Measurements from ENCODE around the gene DPM3. TPM values are rescaled to one million over a fixed set of nuclear protein-coding genes. Genes with fewer than 3 reads are reported as not detected.
A peak's percentile ranks its signal among the peaks of the same experiment; 100 is the strongest.

DPM3 gene
- total and polyA plus RNA-seq, 2 of the 13 experiments (the other 11 are each of a cell fraction or from before 2014, with no cell fraction given): 23.2 to 53.4 TPM

DNA sequence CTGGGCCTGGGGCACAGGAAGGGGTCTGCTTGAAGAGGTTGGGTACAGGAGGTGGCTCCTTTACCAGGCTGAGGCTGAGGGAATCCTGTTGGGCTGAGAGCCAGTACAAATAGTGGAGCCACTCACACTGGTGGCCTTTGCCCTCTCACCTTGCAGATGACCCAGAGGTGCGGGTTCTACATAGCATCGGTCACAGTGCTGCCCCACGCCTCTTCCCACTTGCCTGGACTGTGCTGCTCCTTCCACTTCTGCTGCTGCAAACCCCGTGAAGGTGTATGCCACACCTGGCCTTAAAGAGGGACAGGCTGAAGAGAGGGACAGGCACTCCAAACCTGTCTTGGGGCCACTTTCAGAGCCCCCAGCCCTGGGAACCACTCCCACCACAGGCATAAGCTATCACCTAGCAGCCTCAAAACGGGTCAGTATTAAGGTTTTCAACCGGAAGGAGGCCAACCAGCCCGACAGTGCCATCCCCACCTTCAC, 6.5 kb downstream of the DPM3 start (continued):
- TF ChIP-seq, protein P1, sequence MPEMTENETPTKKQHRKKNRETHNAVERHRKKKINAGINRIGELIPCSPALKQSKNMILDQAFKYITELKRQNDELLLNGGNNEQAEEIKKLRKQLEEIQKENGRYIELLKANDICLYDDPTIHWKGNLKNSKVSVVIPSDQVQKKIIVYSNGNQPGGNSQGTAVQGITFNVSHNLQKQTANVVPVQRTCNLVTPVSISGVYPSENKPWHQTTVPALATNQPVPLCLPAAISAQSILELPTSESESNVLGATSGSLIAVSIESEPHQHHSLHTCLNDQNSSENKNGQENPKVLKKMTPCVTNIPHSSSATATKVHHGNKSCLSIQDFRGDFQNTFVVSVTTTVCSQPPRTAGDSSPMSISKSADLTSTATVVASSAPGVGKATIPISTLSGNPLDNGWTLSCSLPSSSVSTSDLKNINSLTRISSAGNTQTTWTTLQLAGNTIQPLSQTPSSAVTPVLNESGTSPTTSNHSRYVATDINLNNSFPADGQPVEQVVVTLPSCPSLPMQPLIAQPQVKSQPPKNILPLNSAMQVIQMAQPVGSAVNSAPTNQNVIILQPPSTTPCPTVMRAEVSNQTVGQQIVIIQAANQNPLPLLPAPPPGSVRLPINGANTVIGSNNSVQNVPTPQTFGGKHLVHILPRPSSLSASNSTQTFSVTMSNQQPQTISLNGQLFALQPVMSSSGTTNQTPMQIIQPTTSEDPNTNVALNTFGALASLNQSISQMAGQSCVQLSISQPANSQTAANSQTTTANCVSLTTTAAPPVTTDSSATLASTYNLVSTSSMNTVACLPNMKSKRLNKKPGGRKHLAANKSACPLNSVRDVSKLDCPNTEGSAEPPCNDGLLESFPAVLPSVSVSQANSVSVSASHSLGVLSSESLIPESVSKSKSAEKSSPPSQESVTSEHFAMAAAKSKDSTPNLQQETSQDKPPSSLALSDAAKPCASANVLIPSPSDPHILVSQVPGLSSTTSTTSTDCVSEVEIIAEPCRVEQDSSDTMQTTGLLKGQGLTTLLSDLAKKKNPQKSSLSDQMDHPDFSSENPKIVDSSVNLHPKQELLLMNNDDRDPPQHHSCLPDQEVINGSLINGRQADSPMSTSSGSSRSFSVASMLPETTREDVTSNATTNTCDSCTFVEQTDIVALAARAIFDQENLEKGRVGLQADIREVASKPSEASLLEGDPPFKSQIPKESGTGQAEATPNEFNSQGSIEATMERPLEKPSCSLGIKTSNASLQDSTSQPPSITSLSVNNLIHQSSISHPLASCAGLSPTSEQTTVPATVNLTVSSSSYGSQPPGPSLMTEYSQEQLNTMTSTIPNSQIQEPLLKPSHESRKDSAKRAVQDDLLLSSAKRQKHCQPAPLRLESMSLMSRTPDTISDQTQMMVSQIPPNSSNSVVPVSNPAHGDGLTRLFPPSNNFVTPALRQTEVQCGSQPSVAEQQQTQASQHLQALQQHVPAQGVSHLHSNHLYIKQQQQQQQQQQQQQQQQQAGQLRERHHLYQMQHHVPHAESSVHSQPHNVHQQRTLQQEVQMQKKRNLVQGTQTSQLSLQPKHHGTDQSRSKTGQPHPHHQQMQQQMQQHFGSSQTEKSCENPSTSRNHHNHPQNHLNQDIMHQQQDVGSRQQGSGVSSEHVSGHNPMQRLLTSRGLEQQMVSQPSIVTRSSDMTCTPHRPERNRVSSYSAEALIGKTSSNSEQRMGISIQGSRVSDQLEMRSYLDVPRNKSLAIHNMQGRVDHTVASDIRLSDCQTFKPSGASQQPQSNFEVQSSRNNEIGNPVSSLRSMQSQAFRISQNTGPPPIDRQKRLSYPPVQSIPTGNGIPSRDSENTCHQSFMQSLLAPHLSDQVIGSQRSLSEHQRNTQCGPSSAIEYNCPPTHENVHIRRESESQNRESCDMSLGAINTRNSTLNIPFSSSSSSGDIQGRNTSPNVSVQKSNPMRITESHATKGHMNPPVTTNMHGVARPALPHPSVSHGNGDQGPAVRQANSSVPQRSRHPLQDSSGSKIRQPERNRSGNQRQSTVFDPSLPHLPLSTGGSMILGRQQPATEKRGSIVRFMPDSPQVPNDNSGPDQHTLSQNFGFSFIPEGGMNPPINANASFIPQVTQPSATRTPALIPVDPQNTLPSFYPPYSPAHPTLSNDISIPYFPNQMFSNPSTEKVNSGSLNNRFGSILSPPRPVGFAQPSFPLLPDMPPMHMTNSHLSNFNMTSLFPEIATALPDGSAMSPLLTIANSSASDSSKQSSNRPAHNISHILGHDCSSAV (CRISPR knock-in tag; IDR thresholded peaks at IDR 0.05; ENCODE audit: borderline replicate concordance): no peak
- TF ChIP-seq ZC3H13 (CRISPR knock-in tag; IDR thresholded peaks at IDR 0.05) (no peak; the same call in 1 of the 2 replicates), FOXK2 (IDR thresholded peaks at IDR 0.05) (no peak), ZNF367 (CRISPR knock-in tag; IDR thresholded peaks at IDR 0.05; ENCODE audit: borderline replicate concordance) (no peak), ZNF597 (CRISPR knock-in tag; IDR thresholded peaks at IDR 0.05) (no peak), ERF (CRISPR knock-in tag; IDR thresholded peaks at IDR 0.05) (no peak), STAT5B (CRISPR knock-in tag; IDR thresholded peaks at IDR 0.05) (no peak), PRMT3 (CRISPR knock-in tag; IDR thresholded peaks at IDR 0.05; ENCODE audit: borderline replicate concordance, low read depth) (no peak), JDP2 (CRISPR knock-in tag; IDR thresholded peaks at IDR 0.05; ENCODE audit: borderline replicate concordance) (no peak), SNAI1 (CRISPR knock-in tag; IDR thresholded peaks at IDR 0.05; ENCODE audit: borderline replicate concordance) (no peak), RFXAP (CRISPR knock-in tag; IDR thresholded peaks at IDR 0.05; ENCODE audit: borderline replicate concordance) (no peak), PPARG (CRISPR knock-in tag; conservative IDR thresholded peaks at IDR 0.05) (no peak), ZSCAN9 (CRISPR knock-in tag; IDR thresholded peaks at IDR 0.05; ENCODE audit: borderline replicate concordance) (no peak), RARG (CRISPR knock-in tag; IDR thresholded peaks at IDR 0.05; ENCODE audit: low read depth) (no peak), MAFG (CRISPR knock-in tag; IDR thresholded peaks at IDR 0.05) (no peak), HNF4G (IDR thresholded peaks at IDR 0.05; ENCODE audit: borderline replicate concordance, low read depth, low read length) (peak; percentile 67; the same call in 1 of the 2 replicates), HNF4G (CRISPR knock-in tag; IDR thresholded peaks at IDR 0.05; ENCODE audit: borderline replicate concordance, low read depth) (no peak), EEA1 (CRISPR knock-in tag; IDR thresholded peaks at IDR 0.05; ENCODE audit: borderline replicate concordance) (no peak), SYNCRIP (IDR thresholded peaks at IDR 0.05; ENCODE audit: insufficient read depth, low read depth, low read length) (no peak)
- TF ChIP-seq, protein P2, sequence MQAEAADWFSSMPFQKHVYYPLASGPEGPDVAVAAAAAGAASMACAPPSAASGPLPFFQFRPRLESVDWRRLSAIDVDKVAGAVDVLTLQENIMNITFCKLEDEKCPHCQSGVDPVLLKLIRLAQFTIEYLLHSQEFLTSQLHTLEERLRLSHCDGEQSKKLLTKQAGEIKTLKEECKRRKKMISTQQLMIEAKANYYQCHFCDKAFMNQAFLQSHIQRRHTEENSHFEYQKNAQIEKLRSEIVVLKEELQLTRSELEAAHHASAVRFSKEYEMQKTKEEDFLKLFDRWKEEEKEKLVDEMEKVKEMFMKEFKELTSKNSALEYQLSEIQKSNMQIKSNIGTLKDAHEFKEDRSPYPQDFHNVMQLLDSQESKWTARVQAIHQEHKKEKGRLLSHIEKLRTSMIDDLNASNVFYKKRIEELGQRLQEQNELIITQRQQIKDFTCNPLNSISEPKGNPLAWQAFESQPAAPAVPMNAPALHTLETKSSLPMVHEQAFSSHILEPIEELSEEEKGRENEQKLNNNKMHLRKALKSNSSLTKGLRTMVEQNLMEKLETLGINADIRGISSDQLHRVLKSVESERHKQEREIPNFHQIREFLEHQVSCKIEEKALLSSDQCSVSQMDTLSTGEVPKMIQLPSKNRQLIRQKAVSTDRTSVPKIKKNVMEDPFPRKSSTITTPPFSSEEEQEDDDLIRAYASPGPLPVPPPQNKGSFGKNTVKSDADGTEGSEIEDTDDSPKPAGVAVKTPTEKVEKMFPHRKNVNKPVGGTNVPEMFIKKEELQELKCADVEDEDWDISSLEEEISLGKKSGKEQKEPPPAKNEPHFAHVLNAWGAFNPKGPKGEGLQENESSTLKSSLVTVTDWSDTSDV (CRISPR knock-in tag; IDR thresholded peaks at IDR 0.05): no peak
